K562 (cell line): ENCODE data around the gene ORMDL2. TPM values are rescaled to one million over a fixed set of nuclear protein-coding genes. Genes with fewer than 3 reads are reported as not detected.

ENCODE experiments used
- ATAC-seq: fragments of 200-7000 bp; cut with Tn5 transposase; 3 replicates; pipeline ENCODE4 v1.9.1; 2020; ENCODE audit warnings: moderate library complexity
- BruUV-seq: library from RNA; stranded (reverse); fragments of 400-500 nt; replicated peaks from 2 replicates; lab custom pipeline; 2021; lab: Mats Ljungman, UMichigan
- CTCF ChIA-PET: fragments of 300-600 bp; formaldehyde crosslinking; extraction: SDS; loops from one replicate; lab custom pipeline; 2021; ENCODE audit warnings: low intra/inter-chr PET ratio; lab: Yijun Ruan, JAX
- POLR2A ChIA-PET: fragments of 300-600, 350-650 bp; sonication (Branson Sonifier 250); formaldehyde crosslinking; extraction: SDS; loops from one replicate; lab custom pipeline; 2021; ENCODE audit warnings: antibody characterized with exemption, inconsistent platforms; lab: Yijun Ruan, JAX
- DNase-seq, 4 experiments: peaks; one replicate each; pipeline versions ENCODE4 v3.0.0 to v3.0.0-alpha.2; 2011 to 2018; ENCODE audit warnings: low spot score in 3 of 4, mixed read lengths in 3 of 4; ENCODE audit errors: extremely low read depth in 1 of 4
- FAIRE-seq: peaks from 2 replicates; lab custom pipeline; 2011; peaks lifted over from hg19 to GRCh38; lab: Jason Lieb, UNC
- H2AFZ ChIP-seq: 2 replicates; pipeline ENCODE4 v1.6.0; 2011; ENCODE audit warnings: low read depth, low read length, control low read depth, inconsistent platforms
- H3K27ac ChIP-seq: fragments of 200-600 bp; 3 replicates; pipeline ENCODE4 v1.8.0; 2011; ENCODE audit warnings: low read depth, mild to moderate bottlenecking, control low read depth, inconsistent platforms, low read length, moderate library complexity, mixed read lengths; ENCODE audit errors: extremely low read depth
- H3K27me3 ChIP-seq, 2 experiments: fragments of 300-600 bp in 1 of 2; 2 replicates in 1 of 2; 3 replicates in 1 of 2; pipeline versions ENCODE4 v1.6.0 to v1.8.0; 2011; ENCODE audit warnings: inconsistent platforms in 2 of 2, low read length in 2 of 2, mild to moderate bottlenecking in 1 of 2, mixed read lengths in 1 of 2, moderate library complexity in 1 of 2; ENCODE audit not compliant: control insufficient read depth in 2 of 2, insufficient read depth in 2 of 2
- H3K36me3 ChIP-seq: fragments of 300-600 bp; 3 replicates; pipeline ENCODE4 v1.8.0; 2011; ENCODE audit warnings: mild to moderate bottlenecking, low read length, inconsistent platforms; ENCODE audit not compliant: control insufficient read depth, insufficient read depth
- H3K4me1 ChIP-seq, 2 experiments: fragments of 200-600 bp in 1 of 2; replicated peaks in 1 of 2; 2 replicates in 1 of 2; 3 replicates in 1 of 2; pipeline versions ENCODE4 v1.5.1 to v1.8.0; 2011; ENCODE audit warnings: inconsistent platforms in 2 of 2, low read length in 2 of 2, mild to moderate bottlenecking in 1 of 2, mixed read lengths in 1 of 2, moderate library complexity in 1 of 2; ENCODE audit not compliant: control insufficient read depth in 2 of 2, insufficient read depth in 2 of 2
- H3K4me2 ChIP-seq: 2 replicates; pipeline ENCODE4 v1.6.1; 2011; ENCODE audit warnings: low read length, control low read depth, inconsistent platforms, mixed read lengths; ENCODE audit not compliant: insufficient read depth
- H3K4me3 ChIP-seq: fragments of 200-600 bp; sonication (generic), shearing (Covaris generic); 2 replicates; pipeline ENCODE4 v1.5.1; 2016; ENCODE audit warnings: control low read depth, inconsistent platforms
- H3K79me2 ChIP-seq: fragments of 200-600 bp; 3 replicates; pipeline ENCODE4 v1.8.0; 2011; ENCODE audit warnings: low read length, inconsistent platforms; ENCODE audit not compliant: control insufficient read depth, insufficient read depth
- H3K9ac ChIP-seq, 2 experiments: 2 replicates each; pipeline versions ENCODE4 v1.6.0 to v1.6.1; 2011; ENCODE audit warnings: low read depth in 2 of 2, low read length in 2 of 2, control low read depth in 1 of 2, inconsistent platforms in 1 of 2, mild to moderate bottlenecking in 1 of 2, mixed read lengths in 1 of 2; ENCODE audit not compliant: insufficient read depth in 1 of 2
- H3K9me1 ChIP-seq: one replicate; pipeline ENCODE4 v1.6.0; 2011; ENCODE audit warnings: inconsistent platforms, mild to moderate bottlenecking, low read length, moderate library complexity; ENCODE audit not compliant: control insufficient read depth, insufficient read depth
- H3K9me3 ChIP-seq: replicated peaks from 2 replicates; pipeline ENCODE4 v1.5.1; 2011; ENCODE audit warnings: low read depth, low read length, inconsistent platforms; ENCODE audit not compliant: control insufficient read depth, insufficient read depth
- H4K20me1 ChIP-seq: replicated peaks from 2 replicates; pipeline ENCODE4 v1.6.1; 2011; ENCODE audit warnings: low read length, inconsistent platforms, mixed read lengths; ENCODE audit not compliant: control insufficient read depth, insufficient read depth
- PRPF4 ChIP-seq: fragments of 200-400 bp; formaldehyde crosslinking; IDR thresholded peaks from one replicate; pipeline ENCODE4 v1.6.1; 2017; ENCODE audit warnings: low read length, low read depth, mild to moderate bottlenecking; ENCODE audit not compliant: insufficient read depth, poor library complexity, severe bottlenecking
- RBFOX2 ChIP-seq: fragments of 200-400 bp; formaldehyde crosslinking; IDR thresholded peaks from 2 replicates; pipeline ENCODE4 v1.6.1; 2017; ENCODE audit warnings: low read depth, mild to moderate bottlenecking, low read length, moderate library complexity
- RUNX1 ChIP-seq: sonication (generic); IDR thresholded peaks from 2 replicates; pipeline ENCODE4 v1.6.1; 2016; ENCODE audit warnings: antibody characterized with exemption, low read depth
- SMC3 ChIP-seq: conservative IDR thresholded peaks from 2 replicates; pipeline ENCODE4 v1.6.1; 2011; ENCODE audit warnings: low read depth, low read length, improper control_type of control experiment; ENCODE audit not compliant: insufficient read depth
- SRSF1 ChIP-seq: fragments of 200-400 bp; formaldehyde crosslinking; IDR thresholded peaks from 2 replicates; pipeline ENCODE4 v1.6.1; 2017; ENCODE audit warnings: mild to moderate bottlenecking, low read depth, low read length, moderate library complexity
- STAG1 ChIP-seq: sonication (generic); formaldehyde crosslinking; IDR thresholded peaks from 2 replicates; pipeline ENCODE4 v1.5.0; 2020; ENCODE audit warnings: missing genetic modification reagents, borderline replicate concordance
- in situ Hi-C: fragments of 300-500 bp; cut with MboI; formaldehyde crosslinking; loops from 4 replicates; pipeline ENCODE4 v1.15.0; 2018; ENCODE audit warnings: inconsistent platforms, mixed read lengths
- intact Hi-C: fragments of 100-400 bp; cut with micrococcal nuclease; formaldehyde crosslinking; loops from 2 replicates; pipeline ENCODE4 v1.14.2; 2022
- polyA plus RNA-seq, 8 experiments: library from polyadenylated mRNA; depleted of rRNA in 4 of 8; stranded (reverse) in 5 of 8; unstranded in 3 of 8; fragments of >200 nt; fragmentation: Nextera tagmentation in 2 of 8; fragmentation: Illumina TruSeq in 1 of 8; extraction: Ambion mirVana in 2 of 8; extraction: Trizol in 1 of 8; gene quantifications; 2 replicates each; pipeline versions ENCODE4 v1.2.1 to v1.2.3, GENCODE V29; 2011 to 2014; ENCODE audit warnings: inconsistent platforms in 1 of 8, missing spikeins in 1 of 8
- total RNA-seq, 7 experiments: library from RNA; depleted of rRNA in 6 of 7; stranded (reverse); fragments of >200 nt in 6 of 7; fragmentation: Illumina TruSeq in 2 of 7; extraction: Trizol in 2 of 7; gene quantifications; 2 replicates each; pipeline versions ENCODE4 v1.2.1 to v1.2.3, GENCODE V29; 2011 to 2021; ENCODE audit warnings: low replicate concordance in 1 of 7

The ORMDL2 gene
- total and polyA plus RNA-seq, 9 of the 15 experiments (the other 6 are each of a cell fraction or from before 2014, with no cell fraction given): 9.9 to 113 (median 34.4) TPM

GRCh38 chr12:55812088-55812487, 5.8 kb upstream of the ORMDL2 start (continued):
- TF ChIP-seq SMC3: no peak

GRCh38 chr12:55814257-55814656, 3.6 kb upstream of the ORMDL2 start:
- H4K20me1 ChIP-seq: peaks cover 19% of the 10 kb centered on the region
- no peak for DNase-seq
- H2AFZ ChIP-seq: no peak overlapping the region
- H3K27ac ChIP-seq: no peak overlapping the region
- no TSS peak for BruUV-seq
- H3K9me1 ChIP-seq: no peaks in the 10 kb centered on the region
- peaks cover 3 to 12% of the 10 kb centered on the region in 2 experiments; a peak in 4 of 5 replicates for H3K4me1 ChIP-seq
- no peak for FAIRE-seq
- no peak overlapping the region for H3K9ac ChIP-seq
- ATAC-seq: no peak
- peaks cover 97% of the 10 kb centered on the region for H3K79me2 ChIP-seq
- H3K27me3 ChIP-seq: no peaks in the 10 kb centered on the region
- intact Hi-C loops: no loop called here
- H3K4me3 ChIP-seq: no peak overlapping the region
- H3K36me3 ChIP-seq: peaks cover 67% of the 10 kb centered on the region
- no peaks in the 10 kb centered on the region for H3K9me3 ChIP-seq
- CTCF ChIA-PET: no interaction called here
- no peak overlapping the region for H3K4me2 ChIP-seq
- TF ChIP-seq RBFOX2 (0 out of 2 replicates have a peak, but pooled peaks have one; percentile 33), PRPF4 (no peak), RUNX1 (no peak), SRSF1 (no peak), STAG1 (no peak)
- TF ChIP-seq, all 486 proteins: peak for 1
- in situ Hi-C loops: loop anchor here (10.0 kb wide), 1 partner anchor 211 kb away; the partner anchor contains the start of gene IKZF4
- POLR2A ChIA-PET: interaction anchor here (0.6 to 5.1 kb wide), 8 partner anchors 10 to 1389 kb away, joined by 3 to 26 read pairs (median 4); no protein-coding TSS in a partner anchor
